Activated naive CD4-positive, alpha-beta T cell treated with Interleukin-2 at 50 U/mL for 16 hours (primary cell): ENCODE results near the gene FBN3.

Experiments
- DNase-seq: peaks from one replicate; pipeline ENCODE4 v3.0.0-alpha.2; 2020

The FBN3 gene

DNA sequence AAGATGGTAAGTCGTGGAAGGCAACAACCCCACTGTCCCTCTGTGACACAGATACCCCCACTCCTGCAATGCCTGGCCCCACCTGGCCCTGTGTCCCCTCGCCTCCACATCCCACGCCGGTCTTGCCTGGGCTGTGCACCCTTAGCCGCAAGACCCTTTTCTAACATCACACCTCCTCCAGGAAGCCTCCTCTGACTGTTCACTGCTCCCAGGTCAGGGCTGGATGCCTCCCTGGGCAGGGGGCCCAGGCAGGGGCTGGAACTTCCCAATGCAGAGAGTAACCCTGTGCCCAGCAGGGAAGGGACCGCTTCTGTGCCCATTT lies 1.3 kb downstream of the FBN3 start:
- no peak for DNase-seq

DNA sequence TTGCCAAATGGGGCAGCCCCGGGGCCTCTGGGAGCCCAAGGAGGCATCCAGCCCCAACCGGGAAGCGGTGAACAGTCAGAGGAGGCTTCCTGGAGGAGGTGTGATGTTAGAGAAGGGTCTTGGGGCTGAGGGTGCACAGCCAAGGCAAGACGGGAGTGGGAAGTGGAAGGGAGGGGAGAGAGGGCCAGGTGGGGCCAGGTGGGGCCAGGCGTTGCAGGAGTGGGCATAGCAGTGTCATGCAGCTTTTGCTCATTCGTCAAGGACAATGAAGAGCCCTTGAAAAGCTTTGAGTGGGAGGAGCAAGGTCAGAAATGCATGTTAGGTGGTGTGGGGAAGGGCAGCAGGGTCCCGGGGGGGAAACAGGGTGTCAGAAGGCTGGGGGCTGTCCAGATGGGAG lies 1.8 kb downstream of the FBN3 start:
- no peak for DNase-seq

DNA sequence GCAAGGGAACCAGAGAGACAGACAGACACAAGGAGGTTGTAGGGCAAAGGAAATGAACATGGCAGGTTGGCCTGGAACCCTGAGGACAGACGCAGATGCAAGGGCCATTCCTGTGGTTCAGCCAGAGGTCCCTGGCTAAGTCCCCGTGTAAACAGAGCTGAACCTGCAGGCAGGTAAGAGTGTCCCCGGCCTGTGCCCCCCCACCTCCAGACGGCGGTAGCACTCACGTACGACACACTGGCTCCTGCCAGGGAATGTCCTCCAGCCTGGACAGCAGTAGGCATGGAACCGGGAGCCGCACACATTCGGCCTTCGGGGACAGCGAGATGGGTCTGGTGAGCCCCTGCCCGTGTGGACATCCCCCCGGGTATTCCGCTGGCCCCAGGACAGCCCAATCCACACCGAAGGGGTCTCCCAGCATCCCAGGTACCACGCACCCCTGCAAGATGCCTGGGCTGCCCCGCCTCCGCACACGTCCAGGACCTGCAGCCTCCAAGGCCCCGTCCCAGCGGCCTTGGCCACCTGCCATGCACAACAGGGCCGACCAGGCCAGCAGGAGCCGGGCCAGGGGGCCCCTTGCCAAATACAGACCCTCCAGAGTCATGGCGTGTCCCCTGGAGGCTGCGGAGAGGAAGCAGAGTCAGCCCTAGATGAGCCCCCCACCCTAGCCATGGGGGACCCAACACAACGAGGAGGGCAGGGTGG lies 2.4 kb downstream of the FBN3 start:
- DNase-seq = no peak

DNA sequence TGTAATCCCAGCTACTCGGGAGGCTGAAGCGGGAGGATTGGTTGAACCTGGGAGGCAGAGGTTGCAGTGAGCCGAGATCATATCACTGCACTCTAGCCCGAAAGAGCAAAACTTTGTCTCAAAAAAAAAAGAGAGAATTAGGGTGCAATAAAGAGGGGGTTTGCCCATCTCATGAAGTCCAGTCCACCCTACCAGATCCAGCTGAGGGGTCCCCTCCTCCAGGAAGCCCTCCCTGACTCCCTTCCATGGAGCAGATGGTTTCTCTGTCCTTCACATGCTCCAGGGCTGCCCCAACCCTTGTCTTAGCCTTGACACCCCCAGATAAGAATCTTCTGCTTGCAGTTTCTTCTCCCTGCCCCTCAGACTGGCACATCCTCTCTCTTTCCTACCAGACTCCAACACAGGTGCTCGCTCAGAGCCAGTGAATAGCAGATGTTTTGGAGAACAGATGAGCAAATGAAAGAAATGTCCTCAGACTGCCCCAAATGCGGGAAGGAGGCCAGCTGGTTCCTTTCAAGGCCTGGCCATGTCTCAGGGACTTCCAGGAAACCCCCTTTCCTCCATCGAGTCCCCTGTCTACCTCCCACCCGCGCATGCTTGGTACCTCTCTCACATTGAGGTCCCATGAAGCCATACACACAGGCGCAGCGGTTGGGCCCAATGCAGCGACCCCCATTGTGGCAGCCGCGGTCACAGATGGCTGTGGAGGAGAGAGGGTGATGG lies 5.0 kb downstream of the FBN3 start:
- no peak for DNase-seq

DNA sequence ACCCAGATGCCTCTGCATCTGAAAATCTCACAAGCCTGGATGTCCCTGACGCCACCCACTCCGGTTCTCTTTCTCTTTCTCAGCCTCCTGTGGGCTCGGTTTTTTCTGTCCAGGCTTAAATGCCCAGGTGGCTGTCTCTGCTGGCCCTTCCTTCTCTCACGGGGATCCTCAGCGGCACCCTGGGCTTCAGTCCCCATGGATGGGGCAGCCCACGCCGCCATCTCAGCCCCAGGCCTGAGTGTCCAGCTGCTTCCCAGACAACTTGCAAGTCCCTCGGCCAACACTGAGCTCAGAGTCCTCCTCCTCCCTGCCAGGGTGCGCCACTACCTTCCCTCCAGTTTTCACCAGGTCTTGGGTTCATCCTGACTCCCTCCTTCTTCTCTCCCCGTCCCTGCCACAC lies 6.4 kb downstream of the FBN3 start:
- DNase-seq = no peak

DNA sequence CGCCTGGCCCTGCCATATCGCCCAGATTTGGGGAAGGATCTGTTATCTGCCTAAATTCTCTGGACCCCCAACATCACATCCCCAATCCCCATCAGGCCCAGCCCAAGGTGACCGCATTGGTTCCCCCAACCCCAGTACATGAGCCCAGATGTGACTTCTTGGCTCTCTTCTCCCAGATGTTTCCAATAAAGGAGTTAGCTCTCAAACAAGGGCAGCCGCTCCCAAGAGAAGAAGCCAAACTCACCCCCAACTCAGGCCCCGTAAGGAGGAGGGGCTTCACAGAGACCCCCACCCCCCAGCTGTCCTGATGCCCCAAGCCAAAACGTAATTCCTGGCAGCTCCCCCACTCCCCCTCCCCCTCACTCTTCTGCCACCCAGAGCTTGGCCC lies 6.9 kb downstream of the FBN3 start:
- no peak for DNase-seq

DNA sequence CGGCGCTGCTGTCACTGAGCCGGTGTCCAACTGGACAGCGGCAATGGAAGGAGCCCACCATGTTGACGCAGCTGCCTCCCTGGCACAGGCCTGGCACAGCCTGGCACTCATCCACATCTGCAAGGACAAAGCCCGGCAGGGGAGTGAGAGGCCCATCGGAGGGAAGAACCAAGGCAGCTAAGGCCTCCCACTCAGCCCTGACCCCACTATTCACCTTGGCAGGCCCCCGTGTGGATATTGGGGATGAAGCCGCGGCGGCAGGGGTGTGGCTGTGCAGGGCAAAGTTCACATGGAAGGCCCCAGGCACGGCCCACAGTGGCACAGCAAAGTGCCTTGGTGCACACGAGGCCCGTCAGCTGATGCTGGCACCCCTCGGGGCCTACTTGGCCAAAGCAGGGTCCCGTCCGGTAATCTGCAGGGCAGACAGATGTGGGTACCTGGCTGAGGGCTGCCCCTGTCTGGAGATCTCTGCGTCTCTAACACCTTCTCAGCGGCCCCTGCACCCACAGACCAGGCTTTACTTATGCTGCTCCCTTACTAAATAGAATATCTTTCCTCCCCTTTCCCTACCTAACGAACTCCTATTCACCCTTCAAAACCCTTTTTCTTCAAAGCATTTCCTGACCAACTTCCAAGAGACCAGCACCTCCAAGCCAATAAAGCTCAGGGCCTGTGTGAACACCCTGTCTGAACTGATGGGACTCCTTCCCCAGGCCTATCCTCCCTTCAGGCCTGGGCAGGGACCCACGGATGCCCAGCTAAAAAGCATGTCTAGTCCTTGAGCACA lies 7.5 kb downstream of the FBN3 start:
- DNase-seq = no peak

DNA sequence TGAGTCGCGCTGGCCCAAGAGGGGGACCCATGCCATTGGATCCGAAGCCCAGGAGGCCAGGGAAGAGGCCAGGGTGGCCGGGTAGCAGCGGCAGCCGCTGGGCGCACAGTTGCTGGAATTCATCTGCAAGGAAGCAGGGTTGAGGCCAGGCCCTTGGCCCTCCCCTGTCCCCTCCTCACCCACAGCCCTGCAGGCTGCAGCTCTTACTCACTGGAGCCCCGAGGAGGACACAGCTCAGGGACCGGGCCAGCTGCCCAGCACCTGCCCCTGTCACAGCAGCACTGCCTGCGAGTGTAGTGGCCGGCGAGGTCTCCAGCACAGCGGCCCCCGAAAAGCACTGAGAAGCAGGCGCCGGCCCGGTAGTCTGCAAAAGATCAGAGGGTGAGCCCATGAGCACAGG lies 11.2 kb downstream of the FBN3 start:
- DNase-seq = no peak

DNA sequence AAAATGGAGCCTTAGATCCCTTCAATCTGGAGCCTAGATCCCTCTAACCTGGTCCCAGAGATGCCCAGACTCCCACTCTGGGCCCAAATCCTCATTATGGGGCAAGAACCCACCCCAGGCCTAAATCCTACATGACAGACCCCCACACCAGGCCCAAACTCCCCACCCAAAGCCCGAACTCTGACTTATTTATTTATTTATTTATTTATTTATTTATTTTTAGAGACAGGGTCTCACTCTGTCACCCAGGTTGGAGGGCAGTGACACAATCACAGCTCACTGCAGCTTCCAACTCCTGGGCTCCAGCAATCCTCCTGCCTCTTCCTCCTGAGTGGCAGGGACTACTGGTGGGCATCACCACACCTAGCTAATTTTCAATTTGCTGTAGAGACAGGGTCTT lies 12.0 kb downstream of the FBN3 start:
- DNase-seq = no peak

DNA sequence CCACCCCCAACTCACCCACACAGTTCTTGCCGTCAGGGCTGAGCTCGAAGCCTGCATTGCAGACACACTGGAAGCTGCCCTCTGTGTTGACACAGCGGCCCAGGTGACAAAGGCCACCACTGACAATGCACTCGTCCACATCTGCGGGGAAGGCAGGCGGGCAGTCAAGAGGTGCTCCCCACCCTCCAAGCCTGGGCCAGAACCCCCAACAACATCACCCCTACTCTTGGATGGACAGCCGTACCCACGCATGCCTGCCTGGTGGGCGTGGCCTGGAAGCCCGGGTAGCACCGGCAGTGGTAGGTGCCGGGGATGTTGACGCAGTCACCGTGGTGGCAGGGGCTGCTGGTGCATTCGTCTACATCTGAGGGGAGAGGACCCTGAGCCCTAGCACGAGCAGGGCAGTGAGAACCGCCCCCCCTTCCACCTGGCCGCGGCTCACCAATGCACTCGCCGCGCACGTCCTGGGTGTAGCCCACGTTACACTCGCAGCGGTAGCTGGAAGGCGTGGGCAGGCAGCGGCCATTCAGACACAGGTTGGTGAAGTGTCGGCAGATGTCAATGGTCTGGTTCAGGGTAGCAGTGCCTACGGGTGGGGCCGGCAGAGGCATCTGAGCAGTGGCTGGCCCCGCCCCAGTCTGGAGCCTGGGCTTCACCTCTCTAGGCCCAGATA lies 13.3 kb downstream of the FBN3 start:
- DNase-seq = no peak

DNA sequence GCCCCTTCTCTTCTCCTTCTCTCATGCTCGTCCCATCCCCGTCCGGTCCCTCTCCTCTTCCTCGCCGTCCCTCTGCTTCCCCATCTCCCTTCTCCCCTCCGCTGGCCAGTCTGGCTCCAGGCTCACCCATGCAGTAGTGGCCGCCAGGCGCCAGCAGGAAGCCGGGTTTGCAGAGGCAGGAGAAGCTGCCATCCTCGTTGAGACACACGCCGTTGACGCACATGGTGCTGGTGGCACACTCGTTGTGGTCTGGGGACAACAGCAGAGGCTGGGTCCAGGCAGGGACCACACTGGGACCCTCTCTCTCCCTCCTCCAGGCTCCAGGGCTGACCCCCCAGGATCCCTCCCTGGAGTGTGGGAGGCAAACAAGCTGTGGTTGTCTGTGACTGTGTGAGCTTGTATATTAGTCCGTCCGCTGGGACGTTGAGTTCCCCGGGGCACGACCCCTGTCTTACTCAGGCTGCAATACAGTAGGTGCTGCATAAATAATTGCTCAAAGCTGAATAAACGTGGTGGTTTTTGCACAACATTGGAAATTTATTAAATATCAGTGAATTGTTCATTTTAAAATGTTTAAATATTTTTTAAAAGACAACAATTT lies 16.4 kb downstream of the FBN3 start:
- no peak for DNase-seq

DNA sequence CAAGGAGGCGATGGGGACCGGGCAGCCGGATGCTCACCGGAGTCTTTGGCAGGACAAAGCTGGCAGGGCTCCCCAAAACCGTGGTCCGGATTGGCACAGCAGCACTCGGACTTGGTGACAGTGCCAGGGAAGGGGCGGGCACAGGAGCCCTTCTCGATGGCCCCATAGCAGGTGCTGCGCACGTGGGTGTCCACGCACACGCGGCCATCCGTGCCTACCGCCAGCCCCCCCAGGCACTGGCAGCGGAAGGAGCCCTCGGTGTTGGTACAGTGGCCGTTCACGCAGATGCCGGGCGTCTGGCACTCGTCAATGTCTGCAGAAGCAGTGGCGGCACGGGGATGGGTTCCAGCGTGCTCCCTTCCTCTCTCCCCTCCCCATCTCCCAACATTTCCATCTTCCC lies 17.9 kb downstream of the FBN3 start:
- DNase-seq = no peak

DNA sequence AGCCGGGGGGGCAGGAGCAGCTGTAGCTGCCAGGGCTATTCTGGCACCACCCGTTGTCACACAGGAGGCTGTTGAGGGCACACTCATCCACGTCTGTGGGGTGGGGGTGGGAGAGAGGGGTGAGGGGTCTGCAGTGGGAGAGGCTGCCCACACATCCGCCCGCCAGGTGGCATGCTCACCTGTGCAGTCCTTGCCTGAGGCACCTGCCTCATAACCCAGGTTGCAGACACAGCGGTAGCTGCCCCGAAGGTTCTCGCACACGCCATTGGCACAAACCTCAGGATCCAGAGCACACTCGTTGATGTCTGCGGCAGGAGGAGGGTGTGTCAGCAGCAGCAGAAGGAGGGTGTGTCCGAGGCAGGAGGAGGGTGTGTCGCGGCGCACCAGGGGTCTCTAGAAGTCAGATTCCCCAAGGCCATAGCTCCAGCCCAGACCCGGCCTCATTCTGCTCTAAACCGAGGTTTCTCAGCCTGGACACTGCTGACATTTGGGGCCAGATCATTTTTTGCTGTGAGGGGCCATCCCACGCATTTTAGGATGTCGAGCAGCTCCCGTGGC lies 20.3 kb downstream of the FBN3 start:
- no peak for DNase-seq

DNA sequence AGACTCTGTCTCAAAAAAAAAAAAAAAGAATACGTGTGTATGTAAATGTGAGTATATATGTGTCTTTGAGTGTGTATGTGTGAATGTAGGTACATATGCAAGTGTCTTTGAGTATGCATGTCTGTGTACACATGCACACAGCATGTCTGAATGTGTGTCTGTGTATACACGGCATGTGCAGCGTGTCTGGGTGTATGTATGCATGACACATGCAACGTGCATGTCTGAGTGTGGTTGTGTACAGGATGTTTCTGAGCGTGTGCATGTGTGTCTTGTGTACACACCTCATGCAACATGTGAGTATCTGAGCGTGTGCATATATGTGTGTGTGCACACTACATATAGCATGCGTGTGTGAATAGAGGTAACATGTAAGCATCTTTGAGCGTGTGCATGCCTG lies 20.8 kb downstream of the FBN3 start:
- no peak for DNase-seq

DNA sequence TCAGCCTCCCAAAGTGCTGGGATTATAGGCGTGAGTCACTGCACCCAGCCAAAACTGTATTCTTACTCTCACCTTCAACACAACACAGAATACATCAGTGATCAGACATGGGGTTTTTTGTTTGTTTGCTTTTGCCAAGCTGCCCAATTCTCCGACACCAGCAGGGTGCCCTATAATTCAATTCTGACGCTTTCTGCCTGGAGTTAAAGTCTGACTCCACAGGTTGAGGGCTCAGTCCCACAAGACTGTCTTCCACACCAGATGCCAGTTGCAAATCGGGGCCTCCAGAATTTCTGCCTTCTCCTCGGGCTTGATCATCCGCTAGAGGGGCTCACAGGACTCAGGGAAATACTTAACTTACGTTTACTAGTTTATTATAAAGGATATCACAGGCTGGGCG lies 22.1 kb downstream of the FBN3 start:
- DNase-seq = no peak

DNA sequence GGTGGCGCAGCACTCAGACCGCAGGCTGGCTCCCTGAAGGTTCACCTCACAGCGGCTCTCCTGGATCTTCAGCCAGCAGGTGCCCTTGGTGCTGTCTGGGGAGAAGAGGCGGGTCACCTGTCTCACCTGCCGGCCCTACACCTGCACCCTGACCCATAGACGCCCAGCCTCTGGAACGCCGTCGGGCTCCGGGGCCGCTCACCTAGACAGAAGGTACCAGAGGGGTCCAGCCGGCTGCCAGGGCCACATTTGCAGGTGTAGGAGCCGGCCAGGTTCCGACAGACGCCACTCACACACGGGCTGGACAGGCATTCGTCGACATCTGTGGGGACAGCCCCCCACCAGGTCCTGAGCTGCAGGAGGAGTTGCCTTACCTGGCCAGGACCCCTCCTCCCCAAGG lies 22.9 kb downstream of the FBN3 start:
- DNase-seq = no peak

DNA sequence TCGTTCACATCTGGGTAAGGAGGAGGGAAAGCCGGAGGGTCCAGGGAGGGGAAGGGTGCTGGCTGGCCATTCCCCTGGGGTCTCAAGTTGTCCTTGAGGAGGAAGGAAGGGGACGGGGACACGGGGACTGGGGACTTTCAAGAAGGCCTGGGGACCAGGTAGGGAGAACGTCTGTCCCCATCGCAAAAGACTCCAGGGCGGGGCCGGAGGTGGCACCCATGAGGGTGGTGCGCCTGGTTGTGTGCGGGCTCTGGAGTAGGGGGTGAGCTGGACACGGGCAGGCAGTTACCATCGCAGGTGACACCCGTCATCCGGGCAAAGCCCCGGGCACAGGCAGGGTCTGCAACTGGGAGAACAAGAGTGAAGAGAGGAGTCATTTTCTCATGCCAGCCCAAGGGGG lies 23.4 kb downstream of the FBN3 start:
- DNase-seq = no peak

DNA sequence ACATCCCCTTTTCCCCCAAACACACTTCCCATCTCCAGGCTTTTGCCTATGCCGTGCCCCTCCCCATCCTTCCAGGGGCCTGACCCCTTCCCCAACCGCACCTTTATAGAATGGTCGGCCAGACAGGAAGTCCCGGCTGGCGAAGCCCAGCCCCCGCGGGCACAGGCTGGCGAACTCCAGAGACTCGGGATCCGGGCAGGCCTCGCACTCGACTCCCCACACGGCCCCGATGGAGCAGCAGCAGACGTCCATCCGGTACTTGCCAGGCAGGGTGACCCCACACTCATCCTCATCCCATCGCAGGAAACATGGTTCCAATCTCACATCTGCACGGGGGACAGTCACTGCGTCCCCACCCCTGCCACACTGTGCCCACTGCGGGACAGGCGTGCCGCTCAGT lies 25.7 kb downstream of the FBN3 start:
- no peak for DNase-seq

DNA sequence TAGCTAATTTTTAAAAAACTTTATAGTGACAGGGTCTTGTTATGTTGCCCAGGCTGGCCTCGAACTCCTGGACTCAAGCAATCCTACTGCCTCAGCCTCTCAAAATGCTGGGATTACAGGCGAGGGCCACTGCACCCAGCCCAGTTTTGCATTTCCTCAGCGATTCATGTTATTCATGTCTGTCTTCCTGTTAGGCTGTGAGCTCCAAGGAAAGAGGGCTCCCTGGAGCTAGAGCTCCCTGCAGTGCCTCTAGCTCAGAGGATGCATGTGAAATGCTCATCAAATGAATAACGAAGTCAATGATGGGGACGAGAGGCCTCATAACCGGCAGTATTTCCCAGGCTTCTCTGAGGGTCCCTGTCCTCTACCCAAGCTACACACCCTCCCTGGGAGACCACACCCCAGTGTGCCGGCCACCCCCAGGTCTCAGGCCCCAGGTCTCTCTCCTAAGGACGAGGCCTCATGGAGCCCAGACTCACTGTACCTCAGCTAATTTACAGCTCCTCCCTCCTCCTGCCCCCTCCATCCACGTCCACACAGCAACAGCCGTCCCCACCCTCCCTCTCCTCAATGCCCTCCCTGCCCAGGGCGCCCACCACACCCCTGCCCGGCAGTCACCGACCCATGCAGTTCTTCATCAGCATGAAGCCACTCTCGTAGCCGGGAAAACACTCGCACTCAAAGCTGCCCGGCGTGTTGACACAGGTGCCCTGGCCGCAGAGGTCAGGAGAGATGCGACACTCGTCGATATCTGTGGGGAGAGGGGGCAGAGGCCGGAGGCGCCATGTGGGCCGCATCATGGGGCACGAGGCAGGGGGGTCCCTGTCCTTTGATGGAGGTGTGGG lies 28.5 kb downstream of the FBN3 start:
- DNase-seq = no peak

DNA sequence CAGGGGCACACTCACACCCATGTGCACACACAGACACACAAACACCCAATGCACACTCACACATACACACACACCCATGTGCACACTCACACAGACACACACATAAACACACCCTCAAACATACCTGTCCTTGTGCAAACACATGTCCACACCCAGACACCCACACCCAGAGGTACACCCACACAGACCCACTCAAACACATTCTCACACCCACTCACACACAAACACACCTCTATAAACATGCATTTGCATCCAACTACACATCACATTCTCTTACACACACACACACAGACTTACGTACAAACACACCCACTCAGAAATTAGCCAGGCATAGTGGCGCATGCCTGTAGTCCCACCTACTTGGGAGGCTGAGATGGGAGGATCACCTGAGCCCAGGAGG lies 31.4 kb downstream of the FBN3 start:
- no peak for DNase-seq

DNA sequence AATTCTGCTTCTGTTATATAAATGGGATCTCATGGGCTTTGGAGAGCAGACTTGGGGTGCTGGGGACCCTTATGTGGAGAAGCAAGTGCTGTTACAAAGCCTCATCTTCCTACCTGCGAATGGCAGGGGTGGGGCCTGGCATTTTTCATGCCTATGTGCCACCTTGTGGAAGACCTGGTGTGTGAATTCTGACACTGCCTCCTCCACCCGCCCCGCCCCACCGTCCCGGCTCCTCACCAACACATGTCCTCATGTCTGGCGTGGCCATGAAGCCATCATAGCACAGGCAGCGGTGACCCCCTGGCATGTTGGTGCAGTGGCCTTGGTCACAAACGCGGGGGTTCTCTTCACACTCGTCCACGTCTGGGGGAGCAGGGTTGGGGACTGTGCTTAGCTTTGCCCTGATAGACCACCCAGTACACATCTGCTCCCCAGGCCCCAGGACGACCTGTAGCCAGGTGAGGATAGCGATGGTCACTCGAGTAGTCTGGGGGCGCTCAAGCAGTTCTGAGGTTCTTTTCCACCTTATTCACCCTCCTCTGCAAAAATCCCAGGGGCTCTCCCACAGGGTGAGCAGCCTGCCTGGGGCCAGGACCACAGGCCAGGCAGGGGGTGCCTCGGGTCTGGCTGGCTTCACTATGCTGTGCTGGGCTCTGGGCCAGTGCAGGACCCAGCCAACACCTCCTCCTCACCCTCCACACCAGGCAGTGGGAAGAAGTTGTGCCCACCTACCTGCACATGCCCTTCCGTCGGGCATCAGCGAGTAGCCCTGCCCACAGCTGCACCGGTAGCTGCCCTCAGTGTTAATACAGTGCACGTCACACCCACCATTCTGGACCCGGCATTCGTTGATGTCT lies 32.7 kb downstream of the FBN3 start:
- no peak for DNase-seq
